K562 (cell line): ENCODE data around the gene ERICH6. TPM values are rescaled to one million over a fixed set of nuclear protein-coding genes. Genes with fewer than 3 reads are reported as not detected.

Experiments
- ARHGAP35 ChIP-seq: fragments of 450-650 bp; IDR thresholded peaks from 2 replicates; pipeline ENCODE4 v1.6.1; 2018; ENCODE audit not compliant: partially characterized antibody
- C11orf30 ChIP-seq: fragments of 450-650 bp; IDR thresholded peaks from 2 replicates; pipeline ENCODE4 v1.6.1; 2016; ENCODE audit warnings: low read depth, mild to moderate bottlenecking
- CBFA2T3 ChIP-seq: fragments of 450-650 bp; IDR thresholded peaks from 2 replicates; pipeline ENCODE4 v1.6.1; 2017
- CHD2 ChIP-seq: IDR thresholded peaks from 2 replicates; pipeline ENCODE4 v1.6.1; 2011; ENCODE audit warnings: low read depth, low read length
- HDGF ChIP-seq: fragments of 450-650 bp; IDR thresholded peaks from 2 replicates; pipeline ENCODE4 v1.6.1; 2016
- JUND ChIP-seq, 2 experiments: IDR thresholded peaks; 2 replicates in 1 of 2; 3 replicates in 1 of 2; pipeline ENCODE4 v1.6.1; 2011; ENCODE audit warnings: borderline replicate concordance in 2 of 2, low read depth in 2 of 2, low read length in 2 of 2, improper control_type of control experiment in 1 of 2, missing biosample characterization in 1 of 2, missing genetic modification characterization in 1 of 2, missing genetic modification reagents in 1 of 2
- NFE2L1 ChIP-seq: fragments of 450-650 bp; IDR thresholded peaks from 2 replicates; pipeline ENCODE4 v1.6.1; 2016; ENCODE audit warnings: missing genetic modification characterization, low read depth, mild to moderate bottlenecking, missing compliant biosample characterization, moderate library complexity, borderline replicate concordance
- POLR2H ChIP-seq: IDR thresholded peaks from 2 replicates; pipeline ENCODE4 v1.6.1; 2016; ENCODE audit warnings: missing genetic modification characterization, low read depth, mild to moderate bottlenecking, control low read depth, missing compliant biosample characterization, moderate library complexity
- PTRF ChIP-seq: fragments of 450-650 bp; IDR thresholded peaks from 2 replicates; pipeline ENCODE4 v1.6.1; 2016; ENCODE audit warnings: mild to moderate bottlenecking, missing genetic modification characterization, missing compliant biosample characterization
- ZNF124 ChIP-seq: sonication (generic); formaldehyde crosslinking; IDR thresholded peaks from 2 replicates; pipeline ENCODE4 v1.8.1; 2022; ENCODE audit warnings: missing genetic modification reagents
- ZNF140 ChIP-seq: fragments of 250-450 bp; sonication (Bioruptor Pico); IDR thresholded peaks from 2 replicates; pipeline ENCODE4 v1.8.0; 2021; ENCODE audit warnings: moderate library complexity, mild to moderate bottlenecking, inconsistent platforms
- ZNF263 ChIP-seq: sonication (generic); formaldehyde crosslinking; IDR thresholded peaks from 2 replicates; pipeline ENCODE4 v1.8.0; 2022; ENCODE audit warnings: mild to moderate bottlenecking, missing genetic modification reagents, borderline replicate concordance
- ZNF717 ChIP-seq: fragments of 250-450 bp; sonication (Bioruptor Pico); IDR thresholded peaks from 2 replicates; pipeline ENCODE4 v1.5.0; 2021
- polyA plus RNA-seq, 8 experiments: library from polyadenylated mRNA; depleted of rRNA in 4 of 8; stranded (reverse) in 5 of 8; unstranded in 3 of 8; fragments of >200 nt; fragmentation: Nextera tagmentation in 2 of 8; fragmentation: Illumina TruSeq in 1 of 8; extraction: Ambion mirVana in 2 of 8; extraction: Trizol in 1 of 8; gene quantifications; 2 replicates each; pipeline versions ENCODE4 v1.2.1 to v1.2.3, GENCODE V29; 2011 to 2014; ENCODE audit warnings: inconsistent platforms in 1 of 8, missing spikeins in 1 of 8
- total RNA-seq, 7 experiments: library from RNA; depleted of rRNA in 6 of 7; stranded (reverse); fragments of >200 nt in 6 of 7; fragmentation: Illumina TruSeq in 2 of 7; extraction: Trizol in 2 of 7; gene quantifications; 2 replicates each; pipeline versions ENCODE4 v1.2.1 to v1.2.3, GENCODE V29; 2011 to 2021; ENCODE audit warnings: low replicate concordance in 1 of 7
- TF ChIP-seq, protein P1 (sequence below): sonication (generic); formaldehyde crosslinking; IDR thresholded peaks from 2 replicates; pipeline ENCODE4 v1.8.0; 2023; ENCODE audit warnings: mild to moderate bottlenecking, missing genetic modification reagents
- TF ChIP-seq, protein P2 (sequence below): fragments of 200-800 bp; sonication (Bioruptor generic); IDR thresholded peaks from 2 replicates; pipeline ENCODE4 v1.6.1; 2017; ENCODE audit warnings: missing genetic modification characterization, missing compliant biosample characterization
- TF ChIP-seq, protein P3 (sequence below): fragments of 450-650 bp; formaldehyde crosslinking; IDR thresholded peaks from 2 replicates; pipeline ENCODE4 v1.4.0; 2020; ENCODE audit warnings: mild to moderate bottlenecking, mixed read lengths
- TF ChIP-seq, protein P4 (sequence below), 2 experiments: fragments of 450-650 bp in 1 of 2; sonication (generic) in 1 of 2; formaldehyde crosslinking in 1 of 2; IDR thresholded peaks in 1 of 2; conservative IDR thresholded peaks in 1 of 2; 2 replicates each; pipeline versions ENCODE4 v1.6.1 to v1.8.1; 2016 to 2023; ENCODE audit warnings: mild to moderate bottlenecking in 2 of 2, moderate library complexity in 2 of 2, inconsistent platforms in 1 of 2, missing genetic modification reagents in 1 of 2
- TF ChIP-seq, protein P5 (sequence below): sonication (generic); formaldehyde crosslinking; IDR thresholded peaks from 2 replicates; pipeline ENCODE4 v1.8.1; 2022; ENCODE audit warnings: missing genetic modification reagents

ERICH6 gene
- total and polyA plus RNA-seq, 9 of the 15 experiments (the other 6 are each of a cell fraction or from before 2014, with no cell fraction given) = not detected

DNA sequence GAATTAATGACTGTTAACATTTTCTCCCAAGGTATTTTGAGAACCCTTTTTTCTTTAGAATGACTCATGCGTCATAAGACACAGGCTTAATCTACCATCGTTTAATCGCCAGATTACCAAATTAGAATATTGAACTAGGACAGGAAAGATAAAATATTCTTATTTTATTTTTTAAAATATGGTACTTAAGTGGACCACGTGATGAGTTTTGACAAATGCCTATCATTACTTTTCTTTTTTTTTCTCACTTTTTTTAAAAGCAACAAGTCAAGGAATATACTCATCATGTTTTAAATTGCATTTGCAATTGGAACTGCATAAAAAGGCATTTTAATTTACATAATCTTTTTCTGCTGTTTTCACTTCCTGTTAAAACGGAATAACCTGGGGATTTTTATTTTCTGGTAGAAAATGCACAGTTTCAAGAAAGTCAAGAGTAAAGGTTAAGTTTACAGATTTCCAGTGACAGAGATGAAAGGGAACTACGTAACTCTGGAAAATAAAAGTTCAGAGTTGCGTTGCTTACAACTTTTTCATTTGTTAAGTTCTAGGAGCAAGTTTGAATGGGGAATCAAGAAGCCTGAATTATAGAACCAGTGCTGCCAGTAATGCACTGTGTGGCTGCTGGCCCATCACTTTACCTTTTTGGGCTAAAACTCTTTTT is 35.6 kb upstream of the ERICH6 start (continued):
- TF ChIP-seq, protein P1, sequence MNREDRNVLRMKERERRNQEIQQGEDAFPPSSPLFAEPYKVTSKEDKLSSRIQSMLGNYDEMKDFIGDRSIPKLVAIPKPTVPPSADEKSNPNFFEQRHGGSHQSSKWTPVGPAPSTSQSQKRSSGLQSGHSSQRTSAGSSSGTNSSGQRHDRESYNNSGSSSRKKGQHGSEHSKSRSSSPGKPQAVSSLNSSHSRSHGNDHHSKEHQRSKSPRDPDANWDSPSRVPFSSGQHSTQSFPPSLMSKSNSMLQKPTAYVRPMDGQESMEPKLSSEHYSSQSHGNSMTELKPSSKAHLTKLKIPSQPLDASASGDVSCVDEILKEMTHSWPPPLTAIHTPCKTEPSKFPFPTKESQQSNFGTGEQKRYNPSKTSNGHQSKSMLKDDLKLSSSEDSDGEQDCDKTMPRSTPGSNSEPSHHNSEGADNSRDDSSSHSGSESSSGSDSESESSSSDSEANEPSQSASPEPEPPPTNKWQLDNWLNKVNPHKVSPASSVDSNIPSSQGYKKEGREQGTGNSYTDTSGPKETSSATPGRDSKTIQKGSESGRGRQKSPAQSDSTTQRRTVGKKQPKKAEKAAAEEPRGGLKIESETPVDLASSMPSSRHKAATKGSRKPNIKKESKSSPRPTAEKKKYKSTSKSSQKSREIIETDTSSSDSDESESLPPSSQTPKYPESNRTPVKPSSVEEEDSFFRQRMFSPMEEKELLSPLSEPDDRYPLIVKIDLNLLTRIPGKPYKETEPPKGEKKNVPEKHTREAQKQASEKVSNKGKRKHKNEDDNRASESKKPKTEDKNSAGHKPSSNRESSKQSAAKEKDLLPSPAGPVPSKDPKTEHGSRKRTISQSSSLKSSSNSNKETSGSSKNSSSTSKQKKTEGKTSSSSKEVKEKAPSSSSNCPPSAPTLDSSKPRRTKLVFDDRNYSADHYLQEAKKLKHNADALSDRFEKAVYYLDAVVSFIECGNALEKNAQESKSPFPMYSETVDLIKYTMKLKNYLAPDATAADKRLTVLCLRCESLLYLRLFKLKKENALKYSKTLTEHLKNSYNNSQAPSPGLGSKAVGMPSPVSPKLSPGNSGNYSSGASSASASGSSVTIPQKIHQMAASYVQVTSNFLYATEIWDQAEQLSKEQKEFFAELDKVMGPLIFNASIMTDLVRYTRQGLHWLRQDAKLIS (CRISPR knock-in tag) = no peak
- TF ChIP-seq CBFA2T3 = no peak
- TF ChIP-seq NFE2L1 (tag) = no peak
- TF ChIP-seq ZNF140 = no peak
- TF ChIP-seq, protein P2, sequence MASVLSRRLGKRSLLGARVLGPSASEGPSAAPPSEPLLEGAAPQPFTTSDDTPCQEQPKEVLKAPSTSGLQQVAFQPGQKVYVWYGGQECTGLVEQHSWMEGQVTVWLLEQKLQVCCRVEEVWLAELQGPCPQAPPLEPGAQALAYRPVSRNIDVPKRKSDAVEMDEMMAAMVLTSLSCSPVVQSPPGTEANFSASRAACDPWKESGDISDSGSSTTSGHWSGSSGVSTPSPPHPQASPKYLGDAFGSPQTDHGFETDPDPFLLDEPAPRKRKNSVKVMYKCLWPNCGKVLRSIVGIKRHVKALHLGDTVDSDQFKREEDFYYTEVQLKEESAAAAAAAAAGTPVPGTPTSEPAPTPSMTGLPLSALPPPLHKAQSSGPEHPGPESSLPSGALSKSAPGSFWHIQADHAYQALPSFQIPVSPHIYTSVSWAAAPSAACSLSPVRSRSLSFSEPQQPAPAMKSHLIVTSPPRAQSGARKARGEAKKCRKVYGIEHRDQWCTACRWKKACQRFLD = 0 out of 2 replicates have a peak, but pooled peaks have one; percentile 49
- no peak for TF ChIP-seq HDGF
- TF ChIP-seq, protein P3, sequence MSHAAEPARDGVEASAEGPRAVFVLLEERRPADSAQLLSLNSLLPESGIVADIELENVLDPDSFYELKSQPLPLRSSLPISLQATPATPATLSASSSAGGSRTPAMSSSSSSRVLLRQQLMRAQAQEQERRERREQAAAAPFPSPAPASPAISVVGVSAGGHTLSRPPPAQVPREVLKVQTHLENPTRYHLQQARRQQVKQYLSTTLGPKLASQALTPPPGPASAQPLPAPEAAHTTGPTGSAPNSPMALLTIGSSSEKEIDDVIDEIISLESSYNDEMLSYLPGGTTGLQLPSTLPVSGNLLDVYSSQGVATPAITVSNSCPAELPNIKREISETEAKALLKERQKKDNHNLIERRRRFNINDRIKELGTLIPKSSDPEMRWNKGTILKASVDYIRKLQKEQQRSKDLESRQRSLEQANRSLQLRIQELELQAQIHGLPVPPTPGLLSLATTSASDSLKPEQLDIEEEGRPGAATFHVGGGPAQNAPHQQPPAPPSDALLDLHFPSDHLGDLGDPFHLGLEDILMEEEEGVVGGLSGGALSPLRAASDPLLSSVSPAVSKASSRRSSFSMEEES = peak; percentile 60
- no peak for TF ChIP-seq ZNF124 (CRISPR knock-in tag)
- no peak for TF ChIP-seq POLR2H (tag)
- TF ChIP-seq, protein P4, sequence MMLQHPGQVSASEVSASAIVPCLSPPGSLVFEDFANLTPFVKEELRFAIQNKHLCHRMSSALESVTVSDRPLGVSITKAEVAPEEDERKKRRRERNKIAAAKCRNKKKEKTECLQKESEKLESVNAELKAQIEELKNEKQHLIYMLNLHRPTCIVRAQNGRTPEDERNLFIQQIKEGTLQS (IDR thresholded peaks at IDR 0.05) = peak; percentile 46
- TF ChIP-seq, protein P4 (CRISPR knock-in tag; conservative IDR thresholded peaks at IDR 0.05) = no peak
- TF ChIP-seq, protein P5, sequence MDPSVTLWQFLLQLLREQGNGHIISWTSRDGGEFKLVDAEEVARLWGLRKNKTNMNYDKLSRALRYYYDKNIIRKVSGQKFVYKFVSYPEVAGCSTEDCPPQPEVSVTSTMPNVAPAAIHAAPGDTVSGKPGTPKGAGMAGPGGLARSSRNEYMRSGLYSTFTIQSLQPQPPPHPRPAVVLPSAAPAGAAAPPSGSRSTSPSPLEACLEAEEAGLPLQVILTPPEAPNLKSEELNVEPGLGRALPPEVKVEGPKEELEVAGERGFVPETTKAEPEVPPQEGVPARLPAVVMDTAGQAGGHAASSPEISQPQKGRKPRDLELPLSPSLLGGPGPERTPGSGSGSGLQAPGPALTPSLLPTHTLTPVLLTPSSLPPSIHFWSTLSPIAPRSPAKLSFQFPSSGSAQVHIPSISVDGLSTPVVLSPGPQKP (CRISPR knock-in tag) = no peak
- TF ChIP-seq C11orf30 = no peak
- no peak for TF ChIP-seq PTRF (tag)
- no peak for TF ChIP-seq ARHGAP35
- no peak for TF ChIP-seq ZNF263 (CRISPR knock-in tag)
- no peak for TF ChIP-seq CHD2
- TF ChIP-seq JUND (IDR thresholded peaks at IDR 0.05; ENCODE audit: borderline replicate concordance, low read depth, low read length) = peak; percentile 47; the same call in 1 of the 2 replicates
- TF ChIP-seq JUND (tag; IDR thresholded peaks at IDR 0.05; ENCODE audit: borderline replicate concordance, low read depth, low read length) = no peak
- no peak for TF ChIP-seq ZNF717 (CRISPR knock-in tag)
- TF ChIP-seq, all 486 proteins: peak for 7
